K562 (cell line): ENCODE measurements around the gene NECTIN3.

Experiments used
- CHD7 ChIP-seq: fragments of 200-600 bp; sonication (generic); IDR thresholded peaks from one replicate; pipeline ENCODE4 v1.6.1; 2012; ENCODE audit warnings: mild to moderate bottlenecking, low read depth, low read length, inconsistent platforms
- CSDE1 ChIP-seq, 2 experiments: fragments of 450-650 bp; IDR thresholded peaks; 2 replicates each; pipeline ENCODE4 v1.6.1; 2016; ENCODE audit warnings: mild to moderate bottlenecking in 1 of 2
- KDM5B ChIP-seq: fragments of 200-600 bp; sonication (generic); IDR thresholded peaks from 2 replicates; pipeline ENCODE4 v1.6.1; 2012; ENCODE audit warnings: low read depth, mild to moderate bottlenecking, moderate library complexity, low read length, control low read depth, inconsistent platforms; ENCODE audit not compliant: insufficient replicate concordance
- MYC ChIP-seq, 2 experiments: fragments of 250-450 bp in 1 of 2; sonication (Bioruptor Pico) in 1 of 2; IDR thresholded peaks; 2 replicates each; pipeline versions ENCODE4 v1.5.1 to v1.6.1; 2012 to 2021; ENCODE audit warnings: low read depth in 2 of 2, borderline replicate concordance in 1 of 2, improper control_type of control experiment in 1 of 2, low read length in 1 of 2, mild to moderate bottlenecking in 1 of 2, moderate library complexity in 1 of 2
- POLR2A ChIP-seq: fragments of 450-650 bp; conservative IDR thresholded peaks from 2 replicates; pipeline ENCODE4 v1.6.1; 2016
- YY1 ChIP-seq, 3 experiments: IDR thresholded peaks; 2 replicates each; pipeline ENCODE4 v1.6.1; 2011; ENCODE audit warnings: low read length in 2 of 3, mild to moderate bottlenecking in 2 of 3, moderate library complexity in 2 of 3, borderline replicate concordance in 1 of 3, control low read depth in 1 of 3, low read depth in 1 of 3; ENCODE audit not compliant: insufficient read depth in 3 of 3, insufficient replicate concordance in 2 of 3, control insufficient read depth in 1 of 3, insufficient read length in 1 of 3; ENCODE audit errors: extremely low read depth in 1 of 3
- ZKSCAN1 ChIP-seq: fragments of 150-350 bp; IDR thresholded peaks from 2 replicates; pipeline ENCODE4 v1.6.1; 2016; ENCODE audit warnings: low read depth, low read length
- ZNF740 ChIP-seq, 3 experiments: fragments of 200-800 bp in 1 of 3; sonication (Bioruptor generic) in 1 of 3; sonication (generic) in 1 of 3; formaldehyde crosslinking in 1 of 3; IDR thresholded peaks; 2 replicates each; pipeline versions ENCODE4 v1.6.1 to v1.8.0; 2016 to 2022; ENCODE audit warnings: mild to moderate bottlenecking in 2 of 3, missing compliant biosample characterization in 2 of 3, missing genetic modification characterization in 2 of 3, missing genetic modification reagents in 1 of 3
- TF ChIP-seq, protein P1 (sequence below), 3 experiments: IDR thresholded peaks in 2 of 3; conservative IDR thresholded peaks in 1 of 3; 2 replicates each; pipeline ENCODE4 v1.5.1; 2011 to 2012; ENCODE audit warnings: low read length in 3 of 3, mild to moderate bottlenecking in 3 of 3, control low read depth in 2 of 3, improper control_type of control experiment in 1 of 3, inconsistent platforms in 1 of 3, low read depth in 1 of 3, mixed read lengths in 1 of 3, moderate library complexity in 1 of 3; ENCODE audit not compliant: insufficient read depth in 2 of 3

- no peak for TF ChIP-seq ZKSCAN1
- no peak for TF ChIP-seq YY1 (IDR thresholded peaks at IDR 0.05; ENCODE audit: borderline replicate concordance in 1 of 3, control insufficient read depth in 1 of 3, extremely low read depth in 1 of 3, insufficient read depth in 3 of 3, insufficient read length in 1 of 3, insufficient replicate concordance in 2 of 3, low read depth in 1 of 3, low read length in 2 of 3)
- TF ChIP-seq POLR2A = no peak
- no peak for TF ChIP-seq CHD7
- no peak for TF ChIP-seq MYC (IDR thresholded peaks at IDR 0.05; ENCODE audit: low read depth, low read length)
- TF ChIP-seq MYC (CRISPR knock-in tag; IDR thresholded peaks at IDR 0.05; ENCODE audit: borderline replicate concordance, low read depth) = no peak
- TF ChIP-seq, protein P1, sequence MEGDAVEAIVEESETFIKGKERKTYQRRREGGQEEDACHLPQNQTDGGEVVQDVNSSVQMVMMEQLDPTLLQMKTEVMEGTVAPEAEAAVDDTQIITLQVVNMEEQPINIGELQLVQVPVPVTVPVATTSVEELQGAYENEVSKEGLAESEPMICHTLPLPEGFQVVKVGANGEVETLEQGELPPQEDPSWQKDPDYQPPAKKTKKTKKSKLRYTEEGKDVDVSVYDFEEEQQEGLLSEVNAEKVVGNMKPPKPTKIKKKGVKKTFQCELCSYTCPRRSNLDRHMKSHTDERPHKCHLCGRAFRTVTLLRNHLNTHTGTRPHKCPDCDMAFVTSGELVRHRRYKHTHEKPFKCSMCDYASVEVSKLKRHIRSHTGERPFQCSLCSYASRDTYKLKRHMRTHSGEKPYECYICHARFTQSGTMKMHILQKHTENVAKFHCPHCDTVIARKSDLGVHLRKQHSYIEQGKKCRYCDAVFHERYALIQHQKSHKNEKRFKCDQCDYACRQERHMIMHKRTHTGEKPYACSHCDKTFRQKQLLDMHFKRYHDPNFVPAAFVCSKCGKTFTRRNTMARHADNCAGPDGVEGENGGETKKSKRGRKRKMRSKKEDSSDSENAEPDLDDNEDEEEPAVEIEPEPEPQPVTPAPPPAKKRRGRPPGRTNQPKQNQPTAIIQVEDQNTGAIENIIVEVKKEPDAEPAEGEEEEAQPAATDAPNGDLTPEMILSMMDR (IDR thresholded peaks at IDR 0.05 in 2 of 3, conservative IDR thresholded peaks at IDR 0.05 in 1 of 3; ENCODE audit: insufficient read depth in 2 of 3, low read depth in 1 of 3, low read length in 3 of 3) = no peak
- TF ChIP-seq ZNF740 (CRISPR knock-in tag; IDR thresholded peaks at IDR 0.05) = no peak
- no peak for TF ChIP-seq ZNF740 (tag; IDR thresholded peaks at IDR 0.05)
- no peak for TF ChIP-seq CSDE1 (IDR thresholded peaks at IDR 0.05)
- no peak for TF ChIP-seq KDM5B
Observed at GRCh38 chr3:111071257-111072030, at the start of gene NECTIN3.
